Osteoblast (primary cell): Measurements from ENCODE around the gene LGALS9B. TPM values are rescaled to one million over a fixed set of nuclear protein-coding genes. Genes with fewer than 3 reads are reported as not detected.
"Not testable (repeated sequence)": the region's sequence is repeated elsewhere in the genome, so short reads cannot be mapped to it uniquely, and the experiment has no call there.

ENCODE experiments used
- DNase-seq: peaks from one replicate; pipeline ENCODE4 v3.0.0; 2011; ENCODE audit warnings: low spot score, mixed read lengths; ENCODE audit not compliant: insufficient read length; ENCODE audit errors: missing footprints
- H2AFZ ChIP-seq: 2 replicates; pipeline ENCODE4 v1.6.0; 2011; ENCODE audit warnings: mild to moderate bottlenecking, low read length
- H3K27ac ChIP-seq: 2 replicates; pipeline ENCODE4 v1.5.1; 2011; ENCODE audit warnings: mild to moderate bottlenecking, low read depth, low read length, moderate library complexity
- H3K27me3 ChIP-seq: 2 replicates; pipeline ENCODE4 v1.6.0; 2012; ENCODE audit warnings: mild to moderate bottlenecking, control low read depth, inconsistent platforms, low read length, moderate library complexity; ENCODE audit not compliant: insufficient read depth
- H3K36me3 ChIP-seq: 2 replicates; pipeline ENCODE4 v1.5.1; 2011; ENCODE audit warnings: mild to moderate bottlenecking, low read length, control low read depth, moderate library complexity; ENCODE audit not compliant: insufficient read depth
- H3K4me1 ChIP-seq: 2 replicates; pipeline ENCODE4 v1.5.1; 2011; ENCODE audit warnings: mild to moderate bottlenecking, low read length, control low read depth, moderate library complexity; ENCODE audit not compliant: insufficient read depth
- H3K4me2 ChIP-seq: 2 replicates; pipeline ENCODE4 v1.6.0; 2011; ENCODE audit warnings: mild to moderate bottlenecking, low read length; ENCODE audit not compliant: insufficient read depth
- H3K4me3 ChIP-seq: fragments of 200-600 bp; sonication (generic); 3 replicates; pipeline ENCODE4 v1.5.1; 2012; ENCODE audit warnings: mild to moderate bottlenecking, low read length, inconsistent platforms; ENCODE audit not compliant: insufficient read depth
- H3K79me2 ChIP-seq: 2 replicates; pipeline ENCODE4 v1.6.0; 2012; ENCODE audit warnings: mild to moderate bottlenecking, low read length, control low read depth, inconsistent platforms; ENCODE audit not compliant: insufficient read depth
- H3K9me3 ChIP-seq: 2 replicates; pipeline ENCODE4 v1.5.1; 2011; ENCODE audit warnings: low read depth, low read length, control low read depth
- H4K20me1 ChIP-seq: 2 replicates; pipeline ENCODE4 v1.6.0; 2012; ENCODE audit warnings: mild to moderate bottlenecking, low read length, control low read depth; ENCODE audit not compliant: insufficient read depth
- total RNA-seq: library from RNA; depleted of rRNA; stranded (reverse); fragments of >200 nt; gene quantifications from 2 replicates; pipeline ENCODE4 v1.2.3, GENCODE V29; 2012

Gene LGALS9B
- total RNA-seq, 1 donor: not detected

DNA sequence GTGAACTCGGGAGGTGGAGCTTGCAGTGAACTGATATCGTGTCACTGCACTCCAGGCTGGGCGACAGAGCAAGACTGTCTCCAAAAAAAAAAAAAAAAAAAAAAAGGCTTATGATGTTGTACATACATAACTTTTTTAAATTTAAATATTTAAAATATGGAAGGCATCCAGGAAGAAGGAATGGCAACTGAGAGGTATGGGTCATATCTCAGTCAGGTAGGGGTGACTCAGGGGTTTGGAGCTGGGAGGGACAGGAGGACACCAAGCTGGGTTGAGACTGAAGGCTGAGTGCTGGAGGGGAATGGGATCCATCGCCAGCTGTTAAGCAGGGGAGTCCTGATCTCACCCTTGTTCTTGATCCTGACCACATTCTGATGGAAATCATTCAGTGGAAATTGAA is 33.0 kb upstream of the LGALS9B start:
- DNase-seq, H3K79me2 ChIP-seq, H2AFZ ChIP-seq, H4K20me1 ChIP-seq, H3K4me2 ChIP-seq, H3K36me3 ChIP-seq, H3K27ac ChIP-seq, H3K4me1 ChIP-seq, H3K27me3 ChIP-seq, H3K4me3 ChIP-seq, H3K9me3 ChIP-seq: not testable (repeated sequence)

DNA sequence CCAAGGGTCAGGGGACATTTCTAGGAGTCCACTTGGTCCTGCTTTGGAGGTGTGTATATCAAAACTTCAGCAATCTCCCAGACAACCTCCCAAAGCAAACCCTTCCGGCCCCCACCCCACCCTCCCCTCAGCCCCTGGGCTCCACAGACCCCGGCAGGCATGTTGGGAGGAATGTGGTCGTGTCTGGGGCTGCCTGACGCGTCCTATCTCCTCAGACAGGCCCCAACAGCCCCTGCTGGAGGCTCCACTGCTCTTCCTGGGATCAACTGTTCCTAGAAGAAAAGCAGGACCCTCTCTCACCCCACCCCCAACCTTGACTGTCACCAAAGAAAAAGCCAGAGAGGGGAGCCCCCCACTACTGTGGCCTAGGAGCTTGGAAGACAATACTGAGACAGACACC is 28.1 kb upstream of the LGALS9B start:
- not testable (repeated sequence) for H3K4me3 ChIP-seq, H3K9me3 ChIP-seq, H3K4me1 ChIP-seq, H2AFZ ChIP-seq, DNase-seq, H3K27ac ChIP-seq, H3K79me2 ChIP-seq, H3K4me2 ChIP-seq, H4K20me1 ChIP-seq, H3K36me3 ChIP-seq, H3K27me3 ChIP-seq

DNA sequence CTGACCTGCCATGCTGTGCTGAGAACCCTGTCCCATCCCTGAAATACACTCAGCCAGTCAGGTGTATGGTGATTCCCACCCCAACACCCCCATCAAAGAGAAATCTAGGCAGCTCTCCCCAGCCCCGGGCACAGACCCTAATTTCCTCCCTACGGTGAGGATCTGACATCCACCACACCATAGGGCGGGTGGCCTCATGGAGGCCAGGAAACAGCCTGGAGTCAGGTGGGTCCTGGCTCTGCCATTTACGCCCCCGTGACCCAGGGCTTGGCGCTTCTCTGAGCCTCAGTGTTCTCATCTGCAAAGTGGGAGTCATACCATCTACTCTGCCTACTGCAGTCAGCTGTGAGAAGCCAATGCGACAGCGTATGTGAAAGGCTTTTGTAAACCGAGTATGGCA is 27.4 kb upstream of the LGALS9B start:
- not testable (repeated sequence) for H3K4me3 ChIP-seq, H4K20me1 ChIP-seq, H3K79me2 ChIP-seq, H3K36me3 ChIP-seq, H3K27me3 ChIP-seq, H3K9me3 ChIP-seq, H3K27ac ChIP-seq, H3K4me2 ChIP-seq, H2AFZ ChIP-seq, DNase-seq, H3K4me1 ChIP-seq

DNA sequence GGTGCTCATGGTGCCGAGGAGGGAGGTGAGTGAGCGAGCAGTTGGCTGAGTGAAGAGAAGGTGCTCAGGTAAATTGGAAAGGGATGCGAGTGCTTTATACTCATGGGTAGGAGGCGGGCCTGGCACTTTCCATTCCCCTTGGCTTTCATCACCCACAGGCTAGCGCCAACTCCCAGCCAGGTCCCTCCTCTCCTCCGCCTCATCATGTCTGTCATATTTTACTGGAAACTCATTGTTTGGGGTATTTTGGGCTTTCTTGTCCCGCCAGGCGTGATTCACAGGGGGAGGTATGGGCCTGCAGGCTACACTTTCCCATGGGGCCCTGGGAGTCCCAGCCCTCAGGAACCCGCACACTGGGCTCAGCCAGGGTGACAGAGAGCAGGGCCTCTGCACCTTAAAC is 26.8 kb upstream of the LGALS9B start:
- H3K27ac ChIP-seq, H3K9me3 ChIP-seq, DNase-seq, H3K36me3 ChIP-seq, H3K4me2 ChIP-seq, H2AFZ ChIP-seq, H3K27me3 ChIP-seq, H3K4me1 ChIP-seq, H3K4me3 ChIP-seq, H4K20me1 ChIP-seq, H3K79me2 ChIP-seq: not testable (repeated sequence)

DNA sequence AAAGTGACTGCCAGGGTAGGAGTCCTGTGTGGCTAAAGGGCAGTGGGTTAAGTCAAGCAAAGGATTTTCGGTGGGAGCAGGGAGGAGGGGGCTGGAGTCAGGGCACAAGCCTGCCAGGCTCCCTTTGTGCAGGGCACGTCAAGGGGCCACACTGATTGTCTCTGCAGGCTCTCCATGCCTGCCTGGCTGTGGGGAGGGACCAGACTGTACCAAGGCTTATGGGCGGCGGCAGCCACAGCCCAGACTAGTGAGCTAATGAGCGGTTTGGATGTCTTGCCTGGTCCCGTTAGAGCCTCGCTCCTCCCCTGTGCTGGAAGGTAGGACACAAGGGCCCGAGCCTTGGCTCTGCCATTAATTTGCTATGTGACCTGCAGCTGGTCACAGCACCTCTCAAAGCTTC is 25.6 kb upstream of the LGALS9B start:
- not testable (repeated sequence) for H3K27ac ChIP-seq, H3K4me2 ChIP-seq, H3K4me3 ChIP-seq, DNase-seq, H3K4me1 ChIP-seq, H3K9me3 ChIP-seq, H4K20me1 ChIP-seq, H3K27me3 ChIP-seq, H3K79me2 ChIP-seq, H2AFZ ChIP-seq, H3K36me3 ChIP-seq

DNA sequence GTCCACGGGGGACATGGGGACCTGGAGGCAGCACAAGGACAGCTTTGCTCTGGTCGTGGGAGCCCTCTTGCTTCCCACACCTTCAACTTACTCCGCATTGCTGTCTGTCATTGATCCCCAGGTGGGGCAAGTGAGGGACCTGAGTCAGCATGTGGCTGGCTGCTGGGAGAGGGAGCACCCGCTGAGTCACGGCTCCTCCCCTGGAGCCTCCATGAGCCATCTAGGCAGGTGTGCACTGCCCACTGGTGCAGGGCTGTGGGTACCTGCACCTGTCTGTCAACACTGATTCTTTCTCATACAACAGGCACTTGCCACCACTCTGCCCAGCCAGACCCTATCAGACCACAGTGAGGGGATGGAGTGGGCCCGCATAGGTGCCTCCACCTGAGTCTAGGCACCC is 24.8 kb upstream of the LGALS9B start:
- not testable (repeated sequence) for H3K36me3 ChIP-seq, H3K79me2 ChIP-seq, H3K27me3 ChIP-seq, H3K9me3 ChIP-seq, H3K4me1 ChIP-seq, DNase-seq, H3K4me3 ChIP-seq, H2AFZ ChIP-seq, H4K20me1 ChIP-seq, H3K27ac ChIP-seq, H3K4me2 ChIP-seq

DNA sequence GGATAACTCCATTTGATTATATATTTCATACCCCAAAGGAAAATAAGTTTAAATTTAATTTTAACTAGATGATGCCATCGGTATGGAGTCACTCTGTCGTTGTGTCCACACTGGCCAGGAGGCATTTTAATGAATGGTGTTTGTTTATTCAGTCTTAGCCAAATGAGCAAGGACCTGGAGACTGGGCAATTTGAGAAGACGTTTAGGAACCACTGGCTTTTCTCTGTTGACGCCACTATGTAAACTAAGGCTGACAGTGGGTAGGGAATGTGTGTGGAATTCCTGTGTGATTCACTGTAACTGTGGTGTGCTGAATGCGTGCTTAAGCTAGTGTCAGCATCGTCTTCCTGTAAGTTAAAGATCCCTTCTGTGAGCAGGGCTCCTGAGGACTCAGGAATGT is 17.6 kb upstream of the LGALS9B start:
- not testable (repeated sequence) for H4K20me1 ChIP-seq, H3K4me1 ChIP-seq, H2AFZ ChIP-seq, DNase-seq, H3K4me3 ChIP-seq, H3K36me3 ChIP-seq, H3K79me2 ChIP-seq, H3K27me3 ChIP-seq, H3K9me3 ChIP-seq
- peak overlapping the region; percentile 25 for H3K4me2 ChIP-seq
- peak overlapping the region; percentile 2 for H3K27ac ChIP-seq

DNA sequence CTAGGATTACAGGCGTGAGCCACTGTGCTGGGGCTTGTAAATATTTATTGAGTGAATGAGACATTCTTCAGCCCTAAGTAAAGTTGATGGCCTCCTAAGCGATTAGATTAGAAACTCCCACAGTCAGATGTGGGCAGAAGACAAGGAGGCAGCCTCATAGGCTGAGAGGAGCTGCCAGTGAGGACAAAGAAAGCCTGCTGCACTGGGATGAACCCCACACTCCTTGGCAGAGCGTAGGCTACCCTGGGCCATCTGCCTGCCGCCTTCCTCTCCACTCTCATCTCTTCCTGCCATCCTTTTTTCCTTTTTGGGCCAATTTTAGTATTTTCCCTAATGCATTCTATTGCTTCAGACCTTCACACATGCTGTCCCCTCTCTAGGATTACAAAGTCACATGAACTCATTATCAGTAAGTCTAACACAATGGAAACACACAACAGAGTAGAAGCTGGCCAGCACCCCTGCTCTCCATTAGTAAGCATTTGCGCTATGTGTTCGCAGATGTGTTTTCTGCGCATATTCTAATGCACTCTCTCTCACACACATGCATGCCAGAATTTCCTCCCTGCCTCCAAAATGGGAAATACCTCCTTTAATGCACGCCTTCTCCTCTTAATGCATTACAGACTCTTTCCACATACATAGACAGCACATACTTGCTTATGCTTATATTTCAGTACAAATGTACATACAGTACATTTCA is 12.7 kb upstream of the LGALS9B start:
- not testable (repeated sequence) for H4K20me1 ChIP-seq, H3K27me3 ChIP-seq, H3K36me3 ChIP-seq, H3K4me2 ChIP-seq, H3K9me3 ChIP-seq, H3K79me2 ChIP-seq, DNase-seq, H3K4me3 ChIP-seq, H3K4me1 ChIP-seq, H2AFZ ChIP-seq, H3K27ac ChIP-seq

DNA sequence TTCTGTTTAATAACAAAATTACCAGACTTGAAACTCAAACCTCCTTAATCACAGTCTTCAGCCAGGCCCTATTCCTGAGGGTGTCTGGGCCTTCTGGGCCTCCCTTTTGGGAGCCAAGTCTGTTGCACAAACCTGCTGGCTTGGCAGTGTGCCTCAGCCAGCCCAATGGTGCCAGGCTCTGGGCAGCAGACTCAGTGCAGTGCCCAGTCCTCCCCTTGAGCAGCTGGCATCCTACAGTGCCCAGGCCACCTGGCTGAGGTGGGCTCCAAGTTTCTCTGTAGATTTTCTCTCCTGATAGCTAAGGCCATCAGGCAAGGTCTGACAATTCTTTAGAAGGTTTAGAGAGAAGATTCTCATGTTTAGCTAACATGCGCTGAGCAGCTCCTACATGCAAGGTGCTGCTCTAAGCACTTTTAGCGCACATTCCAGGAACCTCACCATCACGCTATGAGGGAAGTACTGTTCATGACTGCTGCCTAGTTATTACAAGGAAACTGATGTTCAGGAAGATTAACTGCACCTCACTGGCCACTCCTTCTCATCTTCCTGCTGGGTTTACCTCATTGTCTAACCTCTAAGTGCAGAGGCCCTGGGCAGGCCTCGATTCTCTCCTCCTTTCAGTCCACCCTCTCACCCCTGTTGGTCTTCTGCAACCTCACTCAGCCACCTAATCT is 10.2 kb upstream of the LGALS9B start:
- DNase-seq, H3K4me1 ChIP-seq, H3K9me3 ChIP-seq, H3K27me3 ChIP-seq, H3K36me3 ChIP-seq, H3K79me2 ChIP-seq, H3K27ac ChIP-seq, H3K4me2 ChIP-seq, H4K20me1 ChIP-seq, H3K4me3 ChIP-seq, H2AFZ ChIP-seq: not testable (repeated sequence)
